ENCODE data around the gene PRKD2.
"Not testable (repeated sequence)": the region's sequence is repeated elsewhere in the genome, so short reads cannot be mapped to it uniquely, and the experiment has no call there.

PRKD2 gene

DNA sequence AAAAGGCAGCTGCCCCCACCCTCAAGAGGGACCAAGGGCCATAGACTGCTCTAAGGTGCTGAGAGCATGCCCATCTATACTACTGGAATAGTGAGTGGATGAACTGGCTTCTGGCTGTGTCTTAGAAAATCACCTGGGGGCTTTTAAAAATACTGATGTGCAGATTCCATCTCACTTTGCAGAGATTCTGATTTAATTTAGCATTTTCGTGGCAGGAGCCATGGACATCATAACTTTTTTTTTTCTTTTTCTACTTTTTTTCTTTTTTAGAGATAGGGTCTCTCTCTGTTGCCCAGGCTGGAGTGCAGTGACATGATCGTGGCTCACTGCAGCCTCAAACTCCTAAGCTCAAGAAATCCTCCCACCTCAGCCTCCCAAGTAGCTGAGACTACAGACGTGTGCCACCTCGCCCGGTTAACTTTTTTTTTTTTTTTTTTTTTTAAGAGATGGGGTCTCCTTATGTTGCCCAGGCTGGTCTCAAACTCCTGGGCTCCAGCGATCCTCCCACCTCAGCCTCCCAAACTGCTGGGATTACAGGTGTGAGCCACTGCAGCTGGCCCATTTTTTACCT lies 4.1 kb downstream of the PRKD2 start:
- not testable (repeated sequence) for H2AK5ac ChIP-seq (ENCODE audit: low read depth, low read length); H4K91ac ChIP-seq (ENCODE audit: low read depth, low read length, poor library complexity); H3K18ac ChIP-seq (ENCODE audit: low read length); H3K23ac ChIP-seq (ENCODE audit: low read depth, low read length, poor library complexity); H3K27ac ChIP-seq (replicated peaks; ENCODE audit: low read length); H2BK5ac ChIP-seq (ENCODE audit: low read length); H2BK15ac ChIP-seq (ENCODE audit: low read length); H3K4ac ChIP-seq (ENCODE audit: low read length); H2AFZ ChIP-seq (ENCODE audit: low read length); H3K27me3 ChIP-seq (ENCODE audit: control insufficient read depth in 3 of 3, insufficient read depth in 3 of 3, low read depth in 1 of 3, low read length in 3 of 3); DNase-seq (ENCODE audit: low spot score); H2BK120ac ChIP-seq (ENCODE audit: low read depth, low read length); H3K9me3 ChIP-seq (replicated peaks in 1 of 2; ENCODE audit: control insufficient read depth in 2 of 2, insufficient read depth in 1 of 2, low read depth in 1 of 2, low read length in 2 of 2); H2BK12ac ChIP-seq (ENCODE audit: low read length); H4K8ac ChIP-seq (ENCODE audit: low read depth, low read length); H3K4me3 ChIP-seq (ENCODE audit: low read length in 2 of 2); H3K14ac ChIP-seq (ENCODE audit: low read length); H3K9ac ChIP-seq (ENCODE audit: low read depth, low read length, poor library complexity); H3K4me2 ChIP-seq (ENCODE audit: insufficient read depth, low read length, poor library complexity, severe bottlenecking)
- no CpG with 5 or more reads among the region's 6 CpGs for WGBS, 2 donors (ENCODE audit: extremely low coverage in 2 of 2, insufficient read length in 2 of 2, insufficient replicate concordance in 1 of 2)
- H3K79me1 ChIP-seq (ENCODE audit: low read depth, low read length), result peaks cover 13% of the 10 kb centered on the region
- peaks cover 7 to 12% of the 10 kb centered on the region in 2 donors for H3K4me1 ChIP-seq (ENCODE audit: control insufficient read depth in 2 of 2, insufficient read depth in 1 of 2, low read depth in 1 of 2, low read length in 2 of 2)
- H3K36me3 ChIP-seq (replicated peaks in 1 of 2; ENCODE audit: control insufficient read depth in 2 of 2, insufficient read depth in 2 of 2, low read length in 2 of 2), result peaks cover 10 to 40% of the 10 kb centered on the region in 2 donors

DNA sequence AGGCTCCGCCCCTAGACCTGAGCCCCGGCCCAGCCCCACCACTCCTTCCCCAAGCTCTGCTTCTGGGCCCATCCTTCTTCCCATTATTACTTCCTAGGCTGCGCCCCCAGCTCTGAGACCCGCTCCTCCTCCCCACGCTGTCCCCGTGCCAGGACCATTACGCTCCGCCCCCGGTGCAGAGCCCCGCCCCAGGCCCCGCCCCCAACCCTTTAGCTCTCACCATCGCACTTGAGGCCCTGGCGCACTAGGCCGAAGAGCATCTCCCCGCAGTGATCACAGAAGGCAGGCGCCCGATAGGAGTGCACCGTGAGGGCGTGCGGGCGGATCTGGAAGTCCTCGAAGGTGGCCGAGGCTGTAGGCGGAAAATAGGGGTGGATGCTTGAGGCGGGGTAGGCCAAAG lies 6.2 kb downstream of the PRKD2 start:
- Histone ChIP-seq H3K9ac (ENCODE audit: low read depth, low read length, poor library complexity) (no peak overlapping the region), H3K9me3 (replicated peaks in 1 of 2; ENCODE audit: control insufficient read depth in 2 of 2, insufficient read depth in 1 of 2, low read depth in 1 of 2, low read length in 2 of 2) (peaks cover 0 to 3% of the 10 kb centered on the region in 2 donors), H3K4me2 (ENCODE audit: insufficient read depth, low read length, poor library complexity, severe bottlenecking) (no peak overlapping the region), H2BK12ac (ENCODE audit: low read length) (no peak overlapping the region), H3K23ac (ENCODE audit: low read depth, low read length, poor library complexity) (no peak overlapping the region), H3K14ac (ENCODE audit: low read length) (no peak overlapping the region), H3K18ac (ENCODE audit: low read length) (peak overlapping the region; percentile 71), H4K8ac (ENCODE audit: low read depth, low read length) (peak overlapping the region; percentile 23), H4K91ac (ENCODE audit: low read depth, low read length, poor library complexity) (no peak overlapping the region), H3K4me3 (ENCODE audit: low read length in 2 of 2) (no peak overlapping the region), H3K36me3 (replicated peaks in 1 of 2; ENCODE audit: control insufficient read depth in 2 of 2, insufficient read depth in 2 of 2, low read length in 2 of 2) (peaks cover 16 to 54% of the 10 kb centered on the region in 2 donors), H2AFZ (ENCODE audit: low read length) (no peak overlapping the region), H3K27me3 (ENCODE audit: control insufficient read depth in 3 of 3, insufficient read depth in 3 of 3, low read depth in 1 of 3, low read length in 3 of 3) (no peaks in the 10 kb centered on the region), H3K79me1 (ENCODE audit: low read depth, low read length) (peaks cover 9% of the 10 kb centered on the region), H2BK15ac (ENCODE audit: low read length) (no peak overlapping the region), H2BK5ac (ENCODE audit: low read length) (peak overlapping the region; percentile 24), H3K27ac (replicated peaks; ENCODE audit: low read length) (no peak overlapping the region), H2AK5ac (ENCODE audit: low read depth, low read length) (no peak overlapping the region), H3K4me1 (ENCODE audit: control insufficient read depth in 2 of 2, insufficient read depth in 1 of 2, low read depth in 1 of 2, low read length in 2 of 2) (peaks cover 5 to 7% of the 10 kb centered on the region in 2 donors), H2BK120ac (ENCODE audit: low read depth, low read length) (no peak overlapping the region), H3K4ac (ENCODE audit: low read length) (no peak overlapping the region)
- WGBS, 2 donors (ENCODE audit: extremely low coverage in 2 of 2, insufficient read length in 2 of 2, insufficient replicate concordance in 1 of 2), result no CpG with 5 or more reads among the region's 25 CpGs
- no peak for DNase-seq (ENCODE audit: low spot score)

DNA sequence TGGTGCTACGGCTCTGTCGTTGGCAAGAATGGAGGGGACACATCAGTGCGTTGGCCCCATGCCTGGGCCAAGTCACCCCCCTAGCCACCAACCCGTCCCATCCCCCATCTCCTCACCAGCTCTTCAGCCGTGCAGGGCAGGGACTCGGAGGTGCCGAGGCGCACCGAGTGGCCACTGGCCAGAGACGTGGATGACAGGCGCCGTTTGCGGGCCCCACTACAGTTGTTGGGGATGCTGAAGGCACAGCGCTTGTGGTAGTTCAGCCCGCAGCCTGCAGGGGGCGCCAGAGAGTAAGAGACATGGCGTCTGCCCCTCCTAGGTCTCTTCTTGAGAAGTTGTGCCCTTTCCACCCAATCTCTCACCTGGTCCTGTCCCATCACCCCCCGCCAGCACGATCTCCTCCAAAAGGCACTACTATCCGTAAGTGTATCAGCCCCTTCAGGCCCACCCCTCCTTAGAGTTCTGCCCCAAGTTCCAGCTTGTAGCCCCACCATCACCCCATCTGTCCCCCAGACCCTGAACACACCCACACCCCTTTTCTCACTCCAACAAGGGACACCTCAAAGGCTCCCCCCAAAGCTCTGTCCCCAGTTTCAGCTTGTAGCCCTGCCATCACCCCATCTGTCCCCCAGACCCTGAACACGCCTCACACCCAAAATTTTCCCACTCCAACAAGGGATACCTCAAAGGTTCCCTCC lies 12.4 kb downstream of the PRKD2 start:
- Histone ChIP-seq H3K27ac (replicated peaks; ENCODE audit: low read length) (no peak overlapping the region), H3K36me3 (replicated peaks in 1 of 2; ENCODE audit: control insufficient read depth in 2 of 2, insufficient read depth in 2 of 2, low read length in 2 of 2) (peaks cover 35 to 80% of the 10 kb centered on the region in 2 donors), H3K23ac (ENCODE audit: low read depth, low read length, poor library complexity) (peak overlapping the region; percentile 25), H3K18ac (ENCODE audit: low read length) (no peak overlapping the region), H3K4me1 (ENCODE audit: control insufficient read depth in 2 of 2, insufficient read depth in 1 of 2, low read depth in 1 of 2, low read length in 2 of 2) (no peaks in the 10 kb centered on the region), H2BK5ac (ENCODE audit: low read length) (no peak overlapping the region), H3K4me2 (ENCODE audit: insufficient read depth, low read length, poor library complexity, severe bottlenecking) (no peak overlapping the region), H3K79me1 (ENCODE audit: low read depth, low read length) (no peaks in the 10 kb centered on the region), H3K4ac (ENCODE audit: low read length) (no peak overlapping the region), H4K8ac (ENCODE audit: low read depth, low read length) (no peak overlapping the region), H3K9ac (ENCODE audit: low read depth, low read length, poor library complexity) (peak overlapping the region; percentile 22), H4K91ac (ENCODE audit: low read depth, low read length, poor library complexity) (no peak overlapping the region), H3K4me3 (ENCODE audit: low read length in 2 of 2) (peak overlapping the region in 1 of 2 donors; percentile 70), H2AFZ (ENCODE audit: low read length) (no peak overlapping the region), H2BK120ac (ENCODE audit: low read depth, low read length) (no peak overlapping the region), H2BK12ac (ENCODE audit: low read length) (no peak overlapping the region), H2AK5ac (ENCODE audit: low read depth, low read length) (no peak overlapping the region), H3K9me3 (replicated peaks in 1 of 2; ENCODE audit: control insufficient read depth in 2 of 2, insufficient read depth in 1 of 2, low read depth in 1 of 2, low read length in 2 of 2) (no peaks in the 10 kb centered on the region), H3K27me3 (ENCODE audit: control insufficient read depth in 3 of 3, insufficient read depth in 3 of 3, low read depth in 1 of 3, low read length in 3 of 3) (no peaks in the 10 kb centered on the region), H3K14ac (ENCODE audit: low read length) (no peak overlapping the region), H2BK15ac (ENCODE audit: low read length) (no peak overlapping the region)
- no peak for DNase-seq (ENCODE audit: low spot score)
- no CpG with 5 or more reads among the region's 21 CpGs for WGBS, 2 donors (ENCODE audit: extremely low coverage in 2 of 2, insufficient read length in 2 of 2, insufficient replicate concordance in 1 of 2)

DNA sequence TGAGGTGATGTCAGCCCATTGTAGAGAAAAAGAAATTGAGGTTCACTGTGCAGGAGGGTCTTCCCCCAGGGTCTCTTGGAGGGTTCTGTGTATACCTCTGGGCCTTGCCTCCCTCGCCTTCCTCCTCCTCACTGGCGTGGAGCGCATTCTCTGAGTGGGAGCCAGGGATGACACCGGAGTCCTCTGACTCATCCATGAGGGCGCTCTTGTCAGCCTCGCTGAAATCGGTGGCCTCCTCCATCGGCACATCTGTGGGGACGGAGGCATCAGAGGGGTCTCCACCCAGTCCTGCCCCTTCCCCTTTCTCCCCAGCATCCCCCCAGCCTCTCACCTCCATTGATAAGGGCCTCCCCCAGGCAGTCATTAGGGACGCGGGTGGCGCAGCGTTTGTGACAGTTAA lies 16.2 kb downstream of the PRKD2 start:
- Histone ChIP-seq H2AFZ (ENCODE audit: low read length) (no peak overlapping the region), H3K4ac (ENCODE audit: low read length) (no peak overlapping the region), H2BK15ac (ENCODE audit: low read length) (no peak overlapping the region), H3K4me3 (ENCODE audit: low read length in 2 of 2) (no peak overlapping the region), H3K36me3 (replicated peaks in 1 of 2; ENCODE audit: control insufficient read depth in 2 of 2, insufficient read depth in 2 of 2, low read length in 2 of 2) (peaks cover 44 to 79% of the 10 kb centered on the region in 2 donors), H3K14ac (ENCODE audit: low read length) (no peak overlapping the region), H3K79me1 (ENCODE audit: low read depth, low read length) (no peaks in the 10 kb centered on the region), H4K91ac (ENCODE audit: low read depth, low read length, poor library complexity) (no peak overlapping the region), H3K27me3 (ENCODE audit: control insufficient read depth in 3 of 3, insufficient read depth in 3 of 3, low read depth in 1 of 3, low read length in 3 of 3) (no peaks in the 10 kb centered on the region), H3K9me3 (replicated peaks in 1 of 2; ENCODE audit: control insufficient read depth in 2 of 2, insufficient read depth in 1 of 2, low read depth in 1 of 2, low read length in 2 of 2) (no peaks in the 10 kb centered on the region), H2BK5ac (ENCODE audit: low read length) (no peak overlapping the region), H4K8ac (ENCODE audit: low read depth, low read length) (no peak overlapping the region), H3K18ac (ENCODE audit: low read length) (no peak overlapping the region), H2BK12ac (ENCODE audit: low read length) (no peak overlapping the region), H2BK120ac (ENCODE audit: low read depth, low read length) (no peak overlapping the region), H2AK5ac (ENCODE audit: low read depth, low read length) (no peak overlapping the region), H3K4me1 (ENCODE audit: control insufficient read depth in 2 of 2, insufficient read depth in 1 of 2, low read depth in 1 of 2, low read length in 2 of 2) (peaks cover 0 to 6% of the 10 kb centered on the region in 2 donors), H3K4me2 (ENCODE audit: insufficient read depth, low read length, poor library complexity, severe bottlenecking) (no peak overlapping the region), H3K27ac (replicated peaks; ENCODE audit: low read length) (no peak overlapping the region), H3K9ac (ENCODE audit: low read depth, low read length, poor library complexity) (no peak overlapping the region), H3K23ac (ENCODE audit: low read depth, low read length, poor library complexity) (no peak overlapping the region)
- WGBS, 2 donors (ENCODE audit: extremely low coverage in 2 of 2, insufficient read length in 2 of 2, insufficient replicate concordance in 1 of 2), result no CpG with 5 or more reads among the region's 13 CpGs
- no peak for DNase-seq (ENCODE audit: low spot score)
